NCI-H128 (cell line): ENCODE measurements around the gene ZFP42.
"Not testable (repeated sequence)": the region's sequence is repeated elsewhere in the genome, so short reads cannot be mapped to it uniquely, and the experiment has no call there.

ENCODE experiments used
- DNase-seq: peaks from one replicate; lab custom pipeline; 2025; ENCODE audit not compliant: unreplicated experiment; lab: John Stamatoyannopoulos, UW

The ZFP42 gene

DNA sequence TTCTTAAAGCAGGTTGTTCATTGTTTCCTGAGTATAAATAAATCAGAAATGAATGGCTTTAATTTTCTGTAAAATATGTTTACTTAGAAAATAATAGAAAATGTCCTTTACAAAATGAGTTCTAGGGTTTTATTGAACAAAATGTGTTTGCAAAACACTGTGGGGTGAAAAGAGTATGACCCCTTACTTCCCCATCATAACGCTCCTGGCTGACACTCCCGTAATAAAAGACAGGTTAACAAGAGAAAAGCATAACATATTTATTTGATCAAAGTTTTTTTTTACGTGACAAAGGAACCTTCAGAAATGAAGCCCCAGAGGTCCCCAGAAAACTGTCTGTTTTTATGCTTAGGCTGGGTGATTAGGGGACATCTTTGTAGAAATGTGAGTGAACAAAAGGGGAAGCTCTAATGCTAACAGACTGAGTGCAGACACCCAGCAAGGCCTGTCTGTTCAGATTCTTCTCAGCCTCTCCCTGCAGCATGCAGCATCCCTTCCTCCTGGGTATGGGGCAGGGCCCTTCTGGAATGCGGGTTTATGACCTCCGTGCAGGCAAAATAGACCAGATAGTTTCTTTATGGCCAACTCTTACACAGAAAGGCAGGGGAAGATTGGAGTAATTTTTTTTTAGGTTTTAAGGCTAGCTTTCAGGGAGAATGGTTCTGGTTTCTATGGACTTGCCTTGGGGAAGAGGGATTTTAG is 26.1 kb downstream of the ZFP42 start:
- DNase-seq, result no peak

GRCh38 chr4:188023682-188024081 is 28.1 kb downstream of the ZFP42 start:
- DNase-seq, result no peak

DNA sequence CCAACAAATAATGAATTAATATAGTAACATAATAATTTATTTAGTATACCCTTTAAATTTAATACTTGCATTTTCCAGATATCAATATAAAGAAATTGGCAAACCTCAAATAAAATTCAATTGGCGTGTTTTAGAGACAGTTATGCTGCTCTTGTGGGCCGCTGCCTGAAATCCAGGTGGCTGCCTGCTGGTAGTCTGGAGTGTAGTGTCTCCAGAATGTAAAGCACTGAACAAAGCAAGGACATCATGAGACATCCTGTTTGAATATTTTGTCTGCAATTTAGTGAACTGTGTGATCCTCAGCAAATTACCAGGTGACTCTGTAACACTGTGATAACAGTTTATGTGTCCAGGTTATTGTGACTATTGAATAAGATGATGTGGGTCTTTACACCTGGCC is 29.9 kb downstream of the ZFP42 start:
- no peak for DNase-seq

GRCh38 chr4:188029114-188029513 is 33.5 kb downstream of the ZFP42 start:
- DNase-seq, result no peak

DNA sequence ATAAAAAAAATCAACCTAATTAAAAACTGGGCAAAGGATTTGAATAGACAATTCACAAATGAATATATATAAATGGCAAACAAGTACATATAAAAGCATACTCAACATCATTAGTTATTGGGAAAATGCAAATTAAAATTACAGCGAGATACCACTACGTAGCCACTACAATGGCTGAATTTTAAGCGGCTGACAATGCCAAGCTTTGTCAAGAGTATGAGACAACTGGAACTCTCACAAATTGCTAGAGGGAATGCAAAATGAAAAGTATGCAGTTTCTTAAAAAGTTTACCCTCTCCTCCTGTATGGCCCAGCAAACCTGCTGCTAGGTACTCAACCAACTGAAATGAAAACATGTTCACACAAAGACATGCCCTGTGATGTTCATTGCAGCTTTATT is 34.8 kb downstream of the ZFP42 start:
- DNase-seq, result no peak

- DNase-seq, result no peak
These were observed 36.2 kb downstream of the ZFP42 start for GRCh38 chr4:188031751-188032150.

GRCh38 chr4:188032170-188032569 is 36.6 kb downstream of the ZFP42 start:
- no peak for DNase-seq

DNA sequence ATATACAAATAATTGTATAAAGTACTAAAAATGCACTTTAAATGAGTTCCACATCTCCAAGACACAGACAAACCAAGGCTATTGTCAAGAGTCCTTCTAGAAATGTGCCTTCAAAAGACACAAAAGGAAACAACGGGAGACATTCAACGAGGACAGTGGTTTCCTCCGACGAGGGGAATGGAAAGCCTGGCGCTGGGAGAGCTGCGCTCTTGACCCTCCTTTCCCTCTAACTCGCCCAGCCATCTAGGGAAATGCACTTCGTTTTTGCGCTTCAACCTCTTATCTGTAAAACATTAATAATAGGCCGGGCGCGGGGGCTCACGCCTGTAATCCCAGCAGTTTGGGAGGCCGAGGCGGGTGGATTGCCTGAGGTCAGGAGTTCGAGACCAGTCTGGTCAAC is 37.0 kb downstream of the ZFP42 start:
- DNase-seq, result no peak

DNA sequence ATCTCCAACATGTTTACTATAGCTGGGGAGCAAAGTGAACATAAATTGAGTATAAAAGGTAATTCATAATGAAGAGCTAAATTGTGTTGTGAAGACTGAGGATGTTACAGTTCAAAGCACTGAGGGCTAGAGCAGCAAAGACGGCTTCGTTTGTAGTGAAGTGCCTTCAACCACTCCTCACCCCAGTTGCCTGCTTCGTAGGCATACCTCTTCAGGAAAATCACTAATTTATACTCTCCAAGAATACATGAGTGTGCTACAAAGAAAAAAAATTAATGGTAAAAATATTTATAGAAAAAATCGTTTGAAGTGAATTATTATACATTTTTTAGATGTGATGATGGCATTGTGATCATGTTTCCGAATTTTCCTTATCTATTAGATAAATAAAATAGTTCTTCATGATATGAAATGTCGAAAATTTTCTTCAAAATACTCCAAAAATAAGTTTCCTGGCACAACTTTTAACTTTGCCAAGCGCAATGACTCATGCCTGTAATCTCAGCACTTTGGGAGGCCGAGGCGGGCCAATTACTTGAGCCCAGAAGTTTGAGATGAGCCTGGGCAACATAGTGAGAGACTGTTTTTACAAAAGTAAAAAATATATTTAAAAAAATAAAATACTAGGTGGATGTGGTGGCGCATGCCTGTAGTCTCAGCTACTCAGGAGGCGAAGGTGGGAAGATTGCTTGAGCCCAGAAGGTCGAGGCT is 41.6 kb downstream of the ZFP42 start:
- DNase-seq, result no peak

DNA sequence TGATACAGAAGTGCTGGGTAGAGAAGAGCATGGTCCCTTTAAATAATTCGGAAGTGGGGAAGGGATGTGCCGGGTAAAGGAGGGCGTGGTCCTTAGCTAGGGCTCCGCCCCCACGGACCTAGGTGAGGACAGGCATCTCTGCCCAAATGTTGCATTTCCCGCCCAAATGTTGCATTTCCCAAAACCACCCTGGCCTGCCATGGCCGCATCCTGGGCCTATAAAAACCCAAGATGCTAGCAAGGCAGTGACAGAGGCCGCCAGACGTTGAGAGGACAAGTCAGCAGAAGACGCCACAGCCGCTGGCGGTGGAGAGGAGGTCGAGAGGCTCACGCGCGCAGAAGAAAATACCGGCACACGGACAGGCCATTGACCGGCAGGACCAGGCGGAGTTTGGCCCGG is 46.1 kb downstream of the ZFP42 start:
- no peak for DNase-seq

- no peak for DNase-seq
These were observed 46.6 kb downstream of the ZFP42 start for GRCh38 chr4:188042191-188042590.

DNA sequence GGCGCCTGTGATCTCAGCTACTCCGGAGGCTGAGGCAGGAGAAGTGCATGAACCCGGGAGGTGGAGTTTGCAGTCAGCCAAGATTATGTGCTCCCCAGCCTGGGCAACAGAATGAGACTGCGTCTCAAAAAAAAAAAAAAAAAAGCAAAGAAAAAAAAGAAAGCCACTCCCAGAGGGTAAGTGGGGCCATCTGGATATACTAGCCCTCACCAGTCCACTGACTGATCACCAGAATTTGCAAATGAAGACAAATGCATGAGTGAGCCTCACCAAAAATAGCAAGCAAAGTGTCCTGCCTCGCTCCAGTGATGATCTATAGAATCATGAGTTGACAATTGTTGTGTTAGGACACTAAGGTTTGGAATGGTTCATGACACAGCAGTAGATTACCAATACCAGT is 47.6 kb downstream of the ZFP42 start:
- DNase-seq, result no peak

- not testable (repeated sequence) for DNase-seq
These were observed 49.9 kb downstream of the ZFP42 start for GRCh38 chr4:188045461-188045860.

- DNase-seq, result no peak
These were observed 51.1 kb downstream of the ZFP42 start for GRCh38 chr4:188046657-188047056.

- no peak for DNase-seq
These were observed 57.7 kb downstream of the ZFP42 start for GRCh38 chr4:188053302-188053701.
